ENCODE data around the gene SNX15.

The SNX15 gene

DNA sequence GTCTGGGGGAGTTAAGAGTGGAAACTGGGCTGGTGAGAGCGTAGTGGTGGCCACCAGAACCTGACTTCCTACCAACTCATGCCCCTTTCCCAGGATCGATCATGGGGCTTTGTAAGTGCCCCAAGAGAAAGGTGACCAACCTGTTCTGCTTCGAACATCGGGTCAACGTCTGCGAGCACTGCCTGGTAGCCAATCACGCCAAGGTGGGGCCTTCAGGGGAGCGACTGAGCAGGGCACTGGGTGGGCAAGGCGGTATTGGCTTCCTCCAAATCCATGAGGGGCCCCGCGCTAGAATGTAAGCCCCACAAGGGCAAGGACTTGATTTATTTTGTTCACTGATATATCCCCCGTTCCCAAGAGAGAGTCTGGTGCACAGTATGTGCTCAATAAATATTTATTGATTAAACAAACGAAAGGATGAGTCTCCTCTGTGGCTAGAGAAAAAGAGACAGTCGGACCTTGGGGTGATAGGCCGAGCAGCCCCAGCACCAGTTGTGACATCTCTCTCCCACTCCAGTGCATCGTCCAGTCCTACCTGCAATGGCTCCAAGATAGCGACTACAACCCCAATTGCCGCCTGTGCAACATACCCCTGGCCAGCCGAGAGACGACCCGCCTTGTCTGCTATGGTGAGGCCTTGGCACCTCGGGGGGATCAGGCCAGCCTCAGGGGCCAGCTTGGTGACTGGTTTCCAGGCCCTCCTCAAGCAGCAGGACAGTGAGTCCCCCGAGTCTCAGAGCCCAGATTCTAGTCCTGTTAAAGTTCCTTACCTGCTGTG is 57.5 kb downstream of the SNX15 start:
- DNase-seq (ENCODE audit: low spot score), result no peak

DNA sequence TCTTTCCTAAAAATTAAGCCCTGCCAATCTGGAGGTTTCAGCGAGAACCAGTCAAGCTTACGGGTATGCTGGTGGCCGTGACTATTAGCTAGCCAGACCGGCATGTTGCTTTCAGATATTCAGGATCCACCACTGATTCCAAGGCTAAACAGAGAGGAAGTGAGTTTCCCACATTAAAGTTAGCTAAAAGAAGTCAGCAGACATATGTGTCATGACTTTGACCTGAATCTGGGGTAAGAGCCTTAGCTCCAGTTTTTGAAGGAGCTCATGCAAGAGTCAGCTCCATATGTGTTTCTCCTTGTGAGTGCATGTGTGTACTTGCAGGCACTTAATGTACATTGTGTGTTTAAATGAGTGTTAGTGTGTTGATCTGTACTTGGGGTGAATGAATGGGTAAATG is 58.2 kb downstream of the SNX15 start:
- DNase-seq (ENCODE audit: low spot score), result no peak

DNA sequence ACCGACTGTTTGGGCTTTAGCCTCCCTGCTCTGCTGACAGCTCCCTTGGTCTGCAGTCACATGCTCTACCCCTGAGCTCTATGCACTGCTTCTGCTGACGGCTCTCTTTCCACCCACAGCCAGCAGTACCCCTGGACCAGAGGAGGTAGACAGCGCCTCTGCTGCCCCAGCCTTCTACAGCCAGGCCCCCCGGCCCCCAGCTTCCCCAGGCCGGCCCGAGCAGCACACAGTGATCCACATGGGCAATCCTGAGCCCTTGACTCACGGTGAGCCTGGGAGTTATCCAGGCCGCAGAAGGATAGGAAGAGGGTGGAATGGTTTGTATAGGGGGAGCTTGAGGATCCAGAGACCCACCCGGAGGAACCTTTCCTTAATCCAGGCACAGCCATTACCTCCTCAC is 59.6 kb downstream of the SNX15 start:
- DNase-seq (ENCODE audit: low spot score), result no peak

DNA sequence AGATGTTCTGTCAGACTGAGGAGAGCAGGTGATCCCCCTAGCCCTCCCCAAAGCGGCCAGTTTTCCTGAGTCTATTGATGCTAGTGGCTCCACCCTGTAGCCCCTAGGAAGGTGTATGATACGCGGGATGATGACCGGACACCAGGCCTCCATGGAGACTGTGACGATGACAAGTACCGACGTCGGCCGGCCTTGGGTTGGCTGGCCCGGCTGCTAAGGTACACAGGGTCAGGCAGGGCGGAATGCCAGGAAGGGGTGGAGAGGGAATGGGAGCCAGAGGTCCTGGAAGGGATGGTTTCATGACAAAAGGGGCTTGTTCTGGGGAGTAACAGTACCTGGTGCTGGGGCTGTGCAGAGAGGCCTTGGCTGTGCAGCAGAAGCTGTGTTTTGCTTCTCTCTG is 60.0 kb downstream of the SNX15 start:
- no peak for DNase-seq (ENCODE audit: low spot score)

DNA sequence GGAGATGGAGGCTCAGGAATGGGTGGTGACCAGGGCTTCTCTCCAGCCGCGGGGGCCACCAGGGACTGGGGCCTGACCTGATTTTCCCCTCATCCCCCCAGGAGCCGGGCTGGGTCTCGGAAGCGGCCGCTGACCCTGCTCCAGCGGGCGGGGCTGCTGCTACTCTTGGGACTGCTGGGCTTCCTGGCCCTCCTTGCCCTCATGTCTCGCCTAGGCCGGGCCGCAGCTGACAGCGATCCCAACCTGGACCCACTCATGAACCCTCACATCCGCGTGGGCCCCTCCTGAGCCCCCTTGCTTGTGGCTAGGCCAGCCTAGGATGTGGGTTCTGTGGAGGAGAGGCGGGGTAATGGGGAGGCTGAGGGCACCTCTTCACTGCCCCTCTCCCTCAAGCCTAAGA is 60.6 kb downstream of the SNX15 start:
- DNase-seq (ENCODE audit: low spot score), result no peak

DNA sequence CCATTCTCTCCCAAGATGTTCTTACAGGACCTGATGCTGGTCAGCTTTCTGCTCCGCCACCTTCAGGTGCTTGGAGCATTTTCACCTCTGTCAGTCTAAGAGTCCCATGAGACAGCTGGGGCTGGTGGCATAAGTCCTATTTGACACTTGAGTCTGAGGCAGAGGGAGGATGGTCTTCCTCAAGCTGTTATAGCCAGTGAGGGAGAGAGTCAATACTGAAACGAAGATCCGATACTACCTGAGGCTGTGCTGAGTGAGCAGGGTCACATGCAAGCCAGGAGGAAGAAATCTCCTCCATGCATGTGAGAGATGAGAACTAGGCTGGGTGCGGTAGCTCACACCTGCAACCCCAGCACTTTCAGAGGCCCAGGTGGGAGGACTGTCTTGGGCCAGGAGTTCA is 62.4 kb downstream of the SNX15 start:
- no peak for DNase-seq (ENCODE audit: low spot score)
